Measurements from ENCODE around the gene ADAM21.

Gene ADAM21

GRCh38 chr14:70473825-70474224 lies 21.9 kb downstream of the ADAM21 start:
- TF ChIP-seq GATA3 (IDR thresholded peaks at IDR 0.05; ENCODE audit: low read depth, low read length) (no peak), GATA2 (IDR thresholded peaks at IDR 0.05; ENCODE audit: low read depth, low read length) (no peak)

DNA sequence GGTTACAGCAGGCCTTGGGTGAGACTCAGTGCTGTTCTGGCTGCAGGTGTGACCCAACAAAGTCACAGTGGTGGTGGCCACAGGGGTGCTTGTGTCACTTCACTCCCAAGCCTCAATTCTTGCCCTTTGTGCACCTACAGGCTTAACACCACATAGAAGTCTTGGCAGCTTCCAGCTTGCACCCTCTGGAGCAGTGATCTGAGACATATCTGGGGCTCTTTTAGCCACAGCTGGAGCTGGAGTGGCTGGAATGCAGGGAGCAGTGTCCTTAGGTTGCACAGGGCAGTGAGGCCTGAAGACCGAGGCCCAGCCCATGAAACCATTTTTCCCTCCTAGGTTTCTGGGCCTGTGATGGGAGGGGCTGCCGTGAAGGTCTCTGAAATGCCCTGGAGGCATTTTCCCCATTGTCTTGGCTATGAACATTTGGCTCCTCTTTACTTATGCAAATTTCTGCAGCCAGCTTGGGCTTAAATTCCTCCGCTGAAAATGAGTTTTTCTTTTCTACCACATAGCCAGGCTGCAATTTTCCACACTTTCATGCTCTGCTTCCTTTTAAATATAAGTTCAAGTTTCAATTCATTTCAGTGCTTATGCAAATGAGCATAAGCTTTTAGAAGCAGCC lies 37.7 kb downstream of the ADAM21 start:
- TF ChIP-seq GATA2 (IDR thresholded peaks at IDR 0.05; ENCODE audit: low read depth, low read length) (no peak), GATA3 (IDR thresholded peaks at IDR 0.05; ENCODE audit: low read depth, low read length) (no peak)

- TF ChIP-seq GATA2 (IDR thresholded peaks at IDR 0.05; ENCODE audit: low read depth, low read length) (no peak), GATA3 (IDR thresholded peaks at IDR 0.05; ENCODE audit: low read depth, low read length) (no peak)
Measured at GRCh38 chr14:70498191-70498590, 46.2 kb downstream of the ADAM21 start.
